Transverse colon (tissue), 4 donors: ENCODE data around the gene PRKCSH.

Experiments
- POLR2A ChIP-seq: fragments of 450-650 bp; IDR thresholded peaks from one replicate; pipeline ENCODE4 v1.6.1; 2016; ENCODE audit warnings: antibody characterized with exemption, mild to moderate bottlenecking, moderate library complexity
- POLR2AphosphoS5 ChIP-seq, 3 donors: sonication (generic); formaldehyde crosslinking; IDR thresholded peaks; one replicate each; pipeline ENCODE4 v1.6.1; 2016; ENCODE audit warnings: antibody characterized with exemption in 3 of 3
- TF ChIP-seq, protein P1 (sequence below), 5 experiments: fragments of 200-600 bp in 3 of 5; fragments of 450-650 bp in 2 of 5; sonication (generic) in 3 of 5; IDR thresholded peaks; 1 replicate in 2 of 5; 2 replicates in 3 of 5; pipeline ENCODE4 v1.5.1; 2016 to 2017; ENCODE audit warnings: antibody characterized with exemption in 5 of 5, inconsistent platforms in 3 of 5, mild to moderate bottlenecking in 2 of 5, moderate library complexity in 1 of 5

DNA sequence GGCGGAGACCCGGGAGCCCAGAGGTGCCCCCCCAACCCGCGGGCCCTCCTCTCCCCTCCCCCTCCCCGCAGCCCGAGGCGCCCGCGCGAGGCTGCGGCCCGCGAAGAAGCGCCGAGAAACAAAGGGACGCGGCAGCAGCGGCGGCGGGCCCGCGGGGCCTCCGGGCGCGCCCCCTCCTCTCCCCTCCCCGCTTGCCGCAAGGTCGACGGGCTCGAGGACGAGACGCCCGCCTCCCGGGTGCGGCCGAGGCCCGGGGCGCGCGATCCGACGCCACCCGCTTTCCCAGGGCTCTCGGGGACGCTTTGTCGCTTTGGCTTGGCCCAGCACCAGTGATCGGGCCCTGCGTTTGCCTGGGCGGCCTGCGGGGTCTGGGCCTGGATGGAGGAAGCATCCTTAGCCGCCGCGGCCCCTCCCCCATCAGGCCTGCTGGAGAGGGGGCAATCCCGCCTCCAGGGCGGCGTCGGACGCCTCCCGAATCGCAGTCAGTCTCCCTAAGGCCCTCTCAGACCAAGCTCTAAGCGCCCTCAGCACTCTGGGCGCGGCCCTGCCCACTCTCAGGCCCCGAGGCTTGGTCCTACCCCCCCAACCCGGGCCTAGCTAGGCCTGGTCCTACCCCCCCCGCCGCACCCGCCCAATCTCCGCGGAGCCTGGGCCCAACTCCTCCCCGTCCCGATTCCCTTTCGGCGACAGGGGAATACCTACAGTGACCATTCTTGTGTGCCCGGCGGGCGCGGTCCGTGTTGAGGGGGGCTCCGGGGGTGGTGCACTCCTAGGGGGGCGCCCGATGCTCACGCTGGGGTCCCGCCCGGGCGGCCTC is 44.7 kb downstream of the PRKCSH start:
- TF ChIP-seq, protein P1, sequence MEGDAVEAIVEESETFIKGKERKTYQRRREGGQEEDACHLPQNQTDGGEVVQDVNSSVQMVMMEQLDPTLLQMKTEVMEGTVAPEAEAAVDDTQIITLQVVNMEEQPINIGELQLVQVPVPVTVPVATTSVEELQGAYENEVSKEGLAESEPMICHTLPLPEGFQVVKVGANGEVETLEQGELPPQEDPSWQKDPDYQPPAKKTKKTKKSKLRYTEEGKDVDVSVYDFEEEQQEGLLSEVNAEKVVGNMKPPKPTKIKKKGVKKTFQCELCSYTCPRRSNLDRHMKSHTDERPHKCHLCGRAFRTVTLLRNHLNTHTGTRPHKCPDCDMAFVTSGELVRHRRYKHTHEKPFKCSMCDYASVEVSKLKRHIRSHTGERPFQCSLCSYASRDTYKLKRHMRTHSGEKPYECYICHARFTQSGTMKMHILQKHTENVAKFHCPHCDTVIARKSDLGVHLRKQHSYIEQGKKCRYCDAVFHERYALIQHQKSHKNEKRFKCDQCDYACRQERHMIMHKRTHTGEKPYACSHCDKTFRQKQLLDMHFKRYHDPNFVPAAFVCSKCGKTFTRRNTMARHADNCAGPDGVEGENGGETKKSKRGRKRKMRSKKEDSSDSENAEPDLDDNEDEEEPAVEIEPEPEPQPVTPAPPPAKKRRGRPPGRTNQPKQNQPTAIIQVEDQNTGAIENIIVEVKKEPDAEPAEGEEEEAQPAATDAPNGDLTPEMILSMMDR (IDR thresholded peaks at IDR 0.05): no peak
- no peak for TF ChIP-seq POLR2AphosphoS5 (IDR thresholded peaks at IDR 0.05)
- TF ChIP-seq POLR2A: no peak
